Gastrocnemius medialis (tissue), 4 donors: Measurements from ENCODE around the gene CEACAM21. TPM values are rescaled to one million over a fixed set of nuclear protein-coding genes. Genes with fewer than 3 reads are reported as not detected.

Experiments used
- ATAC-seq, 2 donors: fragments of 150-250 bp; one replicate each; pipeline ENCODE4 v1.9.1; 2016
- DNase-seq, 2 donors: peaks; one replicate each; pipeline ENCODE4 v3.0.0-alpha.2; 2019
- H3K27ac ChIP-seq, 4 donors: fragments of 200-600 bp; sonication (generic); 1 replicate in 1 of 4; 2 replicates in 3 of 4; pipeline ENCODE4 v1.5.1; 2016 to 2018; ENCODE audit warnings: mild to moderate bottlenecking in 2 of 4, moderate library complexity in 1 of 4
- H3K27me3 ChIP-seq, 3 donors: fragments of 200-600 bp; sonication (generic) in 2 of 3; 1 replicate in 1 of 3; 2 replicates in 2 of 3; pipeline versions ENCODE4 v1.5.1 to v1.6.0; 2016 to 2019; ENCODE audit warnings: mild to moderate bottlenecking in 1 of 3, moderate library complexity in 1 of 3
- H3K36me3 ChIP-seq, 2 donors: fragments of 200-600 bp; sonication (generic) in 1 of 2; one replicate each; pipeline ENCODE4 v1.5.1; 2017 to 2018
- H3K4me1 ChIP-seq, 2 donors: fragments of 200-600 bp; sonication (generic) in 1 of 2; one replicate each; pipeline ENCODE4 v1.5.1; 2016 to 2017; ENCODE audit warnings: mild to moderate bottlenecking in 2 of 2
- H3K4me3 ChIP-seq, 4 donors: fragments of 200-600 bp; sonication (generic) in 3 of 4; 1 replicate in 1 of 4; 2 replicates in 3 of 4; pipeline ENCODE4 v1.5.1; 2016 to 2019; ENCODE audit warnings: mild to moderate bottlenecking in 2 of 4
- H3K9me3 ChIP-seq, 3 donors: fragments of 200-600 bp; sonication (generic) in 2 of 3; 1 replicate in 1 of 3; 2 replicates in 2 of 3; pipeline ENCODE4 v1.5.1; 2016 to 2019
- POLR2A ChIP-seq, 2 donors: fragments of 450-650 bp; IDR thresholded peaks; one replicate each; pipeline ENCODE4 v1.6.1; 2017; ENCODE audit warnings: antibody characterized with exemption in 2 of 2, mild to moderate bottlenecking in 2 of 2, moderate library complexity in 2 of 2
- in situ Hi-C, 4 donors: fragments of 200-750 bp; cut with MboI; loops; one replicate each; pipeline versions ENCODE4 v1.15.0 to v1.8.0; 2017; ENCODE audit warnings: low sequenced_read_pairs in 4 of 4
- intact Hi-C: fragments of 100-400 bp; cut with DNase I; formaldehyde crosslinking; loops from one replicate; pipeline ENCODE4 v1.15.1; 2023; ENCODE audit warnings: low total_unique reads
- total RNA-seq, 4 donors: library from RNA; depleted of rRNA; stranded (reverse); fragments of >200 nt; gene quantifications; one replicate each; pipeline versions ENCODE4 v1.1.0 to v1.2.3, GENCODE V29; 2016
- TF ChIP-seq, protein P1 (sequence below), 5 experiments: fragments of 450-650 bp in 3 of 5; fragments of 200-600 bp in 2 of 5; sonication (generic) in 2 of 5; IDR thresholded peaks in 4 of 5; conservative IDR thresholded peaks in 1 of 5; 1 replicate in 4 of 5; 2 replicates in 1 of 5; pipeline ENCODE4 v1.5.1; 2016 to 2019; ENCODE audit warnings: antibody characterized with exemption in 5 of 5, mild to moderate bottlenecking in 3 of 5, moderate library complexity in 3 of 5

CEACAM21 gene
- total RNA-seq, 4 donors from 2014 or later: 0.49 TPM; not detected in 3

DNA sequence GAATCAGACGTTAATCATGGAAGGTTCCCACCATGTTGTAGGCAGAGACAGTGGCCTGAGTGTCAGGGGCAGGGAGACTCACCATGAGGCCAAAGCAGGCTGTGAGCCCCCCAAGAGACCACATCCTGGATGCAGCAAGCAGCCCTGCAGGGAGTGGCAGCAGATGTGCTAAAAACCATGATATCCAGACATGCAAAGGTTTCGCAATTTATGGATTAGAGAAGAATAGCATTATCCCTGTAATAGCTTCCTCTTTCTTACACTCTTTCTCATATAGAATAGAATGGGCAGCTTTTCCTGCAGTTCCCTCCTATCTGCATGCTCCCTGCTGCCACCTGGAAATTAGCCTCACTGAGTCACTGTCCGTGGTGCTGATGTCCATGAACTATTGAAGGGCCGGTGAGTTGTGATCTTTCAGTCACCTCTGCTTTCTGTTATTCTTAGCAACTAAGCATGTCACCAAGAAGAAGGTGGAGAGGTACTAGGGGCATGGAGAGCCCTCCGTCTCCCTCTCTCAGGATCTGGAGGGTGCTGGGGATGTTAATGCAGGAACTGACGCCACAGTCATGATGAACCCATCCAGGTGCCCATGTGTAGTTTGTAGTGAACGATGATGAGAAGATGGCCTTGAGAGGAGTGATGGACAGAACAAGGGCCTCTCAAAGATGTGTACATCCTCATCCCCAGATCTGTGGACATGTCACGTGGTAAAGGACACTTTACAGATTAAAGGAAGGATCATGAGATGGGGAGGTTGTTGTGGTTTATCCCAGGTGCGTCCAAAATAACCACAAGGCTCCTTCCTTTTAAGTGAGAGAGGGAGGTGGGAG is 41.0 kb downstream of the CEACAM21 start:
- no peaks in the 10 kb centered on the region for H3K36me3 ChIP-seq
- peaks cover 0 to 3% (median 0%) of the 10 kb centered on the region in 3 donors for H3K27me3 ChIP-seq
- ATAC-seq (no peak), DNase-seq (no peak)
- no peak overlapping the region for H3K27ac ChIP-seq
- no peak overlapping the region for H3K4me3 ChIP-seq
- no peaks in the 10 kb centered on the region for H3K9me3 ChIP-seq
- in situ Hi-C loops: no loop called here
- intact Hi-C loops: no loop called here
- no peaks in the 10 kb centered on the region for H3K4me1 ChIP-seq
- TF ChIP-seq, protein P1, sequence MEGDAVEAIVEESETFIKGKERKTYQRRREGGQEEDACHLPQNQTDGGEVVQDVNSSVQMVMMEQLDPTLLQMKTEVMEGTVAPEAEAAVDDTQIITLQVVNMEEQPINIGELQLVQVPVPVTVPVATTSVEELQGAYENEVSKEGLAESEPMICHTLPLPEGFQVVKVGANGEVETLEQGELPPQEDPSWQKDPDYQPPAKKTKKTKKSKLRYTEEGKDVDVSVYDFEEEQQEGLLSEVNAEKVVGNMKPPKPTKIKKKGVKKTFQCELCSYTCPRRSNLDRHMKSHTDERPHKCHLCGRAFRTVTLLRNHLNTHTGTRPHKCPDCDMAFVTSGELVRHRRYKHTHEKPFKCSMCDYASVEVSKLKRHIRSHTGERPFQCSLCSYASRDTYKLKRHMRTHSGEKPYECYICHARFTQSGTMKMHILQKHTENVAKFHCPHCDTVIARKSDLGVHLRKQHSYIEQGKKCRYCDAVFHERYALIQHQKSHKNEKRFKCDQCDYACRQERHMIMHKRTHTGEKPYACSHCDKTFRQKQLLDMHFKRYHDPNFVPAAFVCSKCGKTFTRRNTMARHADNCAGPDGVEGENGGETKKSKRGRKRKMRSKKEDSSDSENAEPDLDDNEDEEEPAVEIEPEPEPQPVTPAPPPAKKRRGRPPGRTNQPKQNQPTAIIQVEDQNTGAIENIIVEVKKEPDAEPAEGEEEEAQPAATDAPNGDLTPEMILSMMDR (IDR thresholded peaks at IDR 0.05 in 4 of 5, conservative IDR thresholded peaks at IDR 0.05 in 1 of 5): no peak
- TF ChIP-seq POLR2A (IDR thresholded peaks at IDR 0.05): no peak

DNA sequence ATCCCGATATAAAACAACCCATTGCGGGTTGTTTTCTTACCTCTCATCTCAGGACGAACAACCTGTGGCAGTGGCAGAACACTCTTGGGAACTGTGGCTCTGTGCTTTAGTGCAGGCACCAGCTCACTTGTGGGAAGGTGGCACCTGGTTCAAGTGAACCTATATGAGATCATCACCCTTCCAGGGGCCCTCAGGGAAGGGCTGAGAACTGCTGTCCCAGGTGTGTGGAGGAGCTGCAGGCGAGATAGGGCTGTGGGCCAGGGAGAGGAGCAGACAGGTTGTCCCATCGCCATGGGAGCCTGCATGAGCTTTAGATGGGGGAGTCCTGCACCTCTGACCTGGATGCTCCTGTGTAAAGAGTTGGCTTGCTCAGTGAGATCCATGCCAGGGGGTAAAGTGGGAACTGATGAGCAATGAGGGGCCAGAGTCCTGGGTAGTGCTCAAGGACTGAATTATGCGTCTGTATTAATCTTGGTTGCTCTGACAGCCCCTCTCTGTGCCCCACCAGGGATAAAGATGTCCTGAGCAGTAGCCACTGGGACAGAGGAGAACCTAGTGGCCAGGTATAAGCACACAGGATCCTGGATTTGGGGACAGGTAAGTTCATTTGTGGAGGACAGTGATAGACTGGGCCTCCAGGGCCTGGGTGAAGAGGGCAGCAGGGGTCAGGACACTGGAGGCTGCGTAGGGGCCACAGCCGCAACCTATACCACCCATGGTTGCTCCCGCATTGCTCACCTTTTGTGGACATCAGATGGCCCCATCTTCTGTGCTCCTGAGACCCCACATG is 42.2 kb downstream of the CEACAM21 start:
- H3K9me3 ChIP-seq: no peaks in the 10 kb centered on the region
- H3K27ac ChIP-seq: no peak overlapping the region
- TF ChIP-seq, protein P1 (IDR thresholded peaks at IDR 0.05 in 4 of 5, conservative IDR thresholded peaks at IDR 0.05 in 1 of 5): no peak
- TF ChIP-seq POLR2A (IDR thresholded peaks at IDR 0.05): no peak
- H3K36me3 ChIP-seq: no peaks in the 10 kb centered on the region
- ATAC-seq (no peak), DNase-seq (no peak)
- H3K4me3 ChIP-seq: no peak overlapping the region
- H3K4me1 ChIP-seq: no peaks in the 10 kb centered on the region
- intact Hi-C loops: no loop called here
- in situ Hi-C loops: no loop called here
- no peaks in the 10 kb centered on the region for H3K27me3 ChIP-seq

DNA sequence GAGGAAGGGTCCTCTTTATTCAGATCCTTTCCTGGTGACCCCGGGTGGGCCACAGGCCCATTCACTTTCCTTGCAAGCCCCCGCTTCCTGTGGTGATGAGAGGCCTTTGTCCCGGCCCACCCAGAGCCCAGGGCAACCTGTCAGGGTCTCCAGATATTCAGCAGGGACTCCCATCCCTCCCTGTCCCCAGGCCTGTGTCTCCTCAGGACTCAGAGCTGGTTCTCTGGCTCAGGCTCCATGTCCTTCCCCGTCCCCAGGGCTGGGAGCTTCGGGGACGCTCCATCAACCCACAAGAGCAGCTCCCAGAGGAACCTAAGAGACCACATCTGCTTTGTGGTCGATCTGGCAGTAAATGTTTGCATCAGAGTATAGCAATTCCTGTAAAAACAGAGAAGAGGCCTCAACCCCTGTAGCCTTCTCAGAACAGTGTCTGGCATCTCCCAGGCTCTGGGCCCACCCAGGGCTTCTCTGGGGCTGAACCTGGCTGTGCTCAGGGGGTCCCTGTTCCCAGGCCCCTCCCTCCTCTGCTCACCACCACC is 43.1 kb downstream of the CEACAM21 start:
- Histone ChIP-seq H3K9me3 (no peaks in the 10 kb centered on the region), H3K27ac (no peak overlapping the region), H3K4me3 (no peak overlapping the region), H3K27me3 (no peaks in the 10 kb centered on the region), H3K4me1 (no peaks in the 10 kb centered on the region), H3K36me3 (no peaks in the 10 kb centered on the region)
- TF ChIP-seq, protein P1 (IDR thresholded peaks at IDR 0.05 in 4 of 5, conservative IDR thresholded peaks at IDR 0.05 in 1 of 5): no peak
- no peak for TF ChIP-seq POLR2A (IDR thresholded peaks at IDR 0.05)
- in situ Hi-C loops: no loop called here
- ATAC-seq (no peak), DNase-seq (no peak)
- intact Hi-C loops: no loop called here

DNA sequence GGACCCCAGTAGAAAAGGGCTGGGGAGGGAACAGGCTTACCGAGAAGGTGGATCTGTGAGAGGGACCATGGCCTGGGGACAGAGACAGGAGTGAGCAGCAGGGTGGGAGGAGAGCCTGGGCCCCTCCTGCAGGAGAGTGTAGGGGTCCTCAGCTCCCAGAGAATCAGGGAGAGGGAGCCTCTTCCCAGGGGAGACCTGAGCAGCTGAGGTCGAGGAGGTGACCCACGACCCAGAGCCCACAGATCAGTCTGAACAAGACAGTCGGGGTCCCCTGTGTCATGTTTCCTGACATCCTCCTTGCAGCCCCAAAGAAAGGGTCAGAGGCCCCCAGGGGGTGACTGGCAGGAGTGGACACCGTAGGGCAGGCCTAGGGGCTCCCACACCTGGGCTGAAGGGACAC is 44.2 kb downstream of the CEACAM21 start:
- H3K27ac ChIP-seq: no peak overlapping the region
- no peaks in the 10 kb centered on the region for H3K4me1 ChIP-seq
- no peak for ATAC-seq
- in situ Hi-C loops (no loop called here), intact Hi-C loops (no loop called here)
- no peak for DNase-seq
- no peaks in the 10 kb centered on the region for H3K27me3 ChIP-seq
- no peaks in the 10 kb centered on the region for H3K9me3 ChIP-seq
- H3K4me3 ChIP-seq: no peak overlapping the region
- no peak for TF ChIP-seq POLR2A (IDR thresholded peaks at IDR 0.05)
- TF ChIP-seq, protein P1 (IDR thresholded peaks at IDR 0.05 in 4 of 5, conservative IDR thresholded peaks at IDR 0.05 in 1 of 5): no peak
- no peaks in the 10 kb centered on the region for H3K36me3 ChIP-seq
